ENCODE results near the gene TXNRD3.

DNA sequence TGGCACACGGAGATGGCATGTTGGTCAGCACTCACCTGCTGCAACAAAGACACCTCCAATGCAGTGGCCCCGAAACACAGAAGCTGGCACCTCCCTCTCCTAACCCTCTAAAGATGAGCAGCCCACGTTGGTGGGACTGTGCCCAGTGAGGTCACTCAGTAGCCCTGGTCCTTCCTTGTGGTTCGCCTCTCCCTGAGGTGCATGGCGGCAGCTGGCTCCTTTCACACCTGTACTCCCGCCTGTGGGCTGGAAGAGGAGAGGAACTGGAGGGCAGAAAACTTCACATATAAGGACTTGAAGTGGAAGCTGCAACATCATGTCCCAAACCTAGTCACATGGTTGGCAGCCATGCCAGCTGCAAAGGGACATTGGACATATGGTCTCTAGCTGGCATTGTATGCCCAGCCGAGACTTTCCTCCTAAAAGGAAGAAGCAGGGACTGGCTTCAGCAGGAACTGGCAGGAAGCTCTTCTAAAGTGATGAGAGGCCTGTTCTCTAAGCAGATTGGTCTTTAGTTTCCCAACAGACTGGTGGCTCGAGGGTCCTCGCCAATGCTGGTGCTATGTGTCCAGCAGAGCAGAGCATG lies 85.4 kb downstream of the TXNRD3 start:
- TF ChIP-seq ZNF274 (IDR thresholded peaks at IDR 0.05; ENCODE audit: low read depth, low read length): no peak
- no peak for TF ChIP-seq YY1 (IDR thresholded peaks at IDR 0.05; ENCODE audit: insufficient read depth, insufficient read length)
- no peak for TF ChIP-seq SUZ12 (IDR thresholded peaks at IDR 0.05; ENCODE audit: extremely low read depth, insufficient read depth, insufficient read length)
